Nephron (organoid): ENCODE data around the gene CCSER1.
A peak's percentile ranks its signal among the peaks of the same experiment; 100 is the strongest.

Source experiments
- H3K27ac Mint-ChIP-seq, 3 experiments: 2 replicates each; pipeline ENCODE4 v1.8.0; 2020; ENCODE audit warnings: mixed read lengths in 3 of 3, mild to moderate bottlenecking in 2 of 3, moderate library complexity in 1 of 3
- H3K27me3 Mint-ChIP-seq: 2 replicates; pipeline ENCODE4 v1.8.0; 2021; ENCODE audit warnings: low read depth, mild to moderate bottlenecking, moderate library complexity, mixed read lengths
- H3K36me3 Mint-ChIP-seq: 2 replicates; pipeline ENCODE4 v1.8.0; 2020; ENCODE audit warnings: low read depth, mixed read lengths
- H3K4me1 Mint-ChIP-seq: 2 replicates; pipeline ENCODE4 v1.8.0; 2020; ENCODE audit warnings: mixed read lengths
- H3K4me3 Mint-ChIP-seq, 3 experiments: 2 replicates each; pipeline ENCODE4 v1.8.0; 2020; ENCODE audit warnings: mild to moderate bottlenecking in 3 of 3, mixed read lengths in 3 of 3, moderate library complexity in 2 of 3
- H3K9me3 Mint-ChIP-seq: 2 replicates; pipeline ENCODE4 v1.8.0; 2020; ENCODE audit warnings: mixed read lengths
- TF ChIP-seq, protein P1 (sequence below), 3 experiments: fragments of 200-600 bp; sonication (generic); IDR thresholded peaks; one replicate each; pipeline ENCODE4 v1.5.0; 2021; ENCODE audit warnings: antibody characterized with exemption in 3 of 3; ENCODE audit not compliant: unreplicated experiment in 3 of 3

The CCSER1 gene

DNA sequence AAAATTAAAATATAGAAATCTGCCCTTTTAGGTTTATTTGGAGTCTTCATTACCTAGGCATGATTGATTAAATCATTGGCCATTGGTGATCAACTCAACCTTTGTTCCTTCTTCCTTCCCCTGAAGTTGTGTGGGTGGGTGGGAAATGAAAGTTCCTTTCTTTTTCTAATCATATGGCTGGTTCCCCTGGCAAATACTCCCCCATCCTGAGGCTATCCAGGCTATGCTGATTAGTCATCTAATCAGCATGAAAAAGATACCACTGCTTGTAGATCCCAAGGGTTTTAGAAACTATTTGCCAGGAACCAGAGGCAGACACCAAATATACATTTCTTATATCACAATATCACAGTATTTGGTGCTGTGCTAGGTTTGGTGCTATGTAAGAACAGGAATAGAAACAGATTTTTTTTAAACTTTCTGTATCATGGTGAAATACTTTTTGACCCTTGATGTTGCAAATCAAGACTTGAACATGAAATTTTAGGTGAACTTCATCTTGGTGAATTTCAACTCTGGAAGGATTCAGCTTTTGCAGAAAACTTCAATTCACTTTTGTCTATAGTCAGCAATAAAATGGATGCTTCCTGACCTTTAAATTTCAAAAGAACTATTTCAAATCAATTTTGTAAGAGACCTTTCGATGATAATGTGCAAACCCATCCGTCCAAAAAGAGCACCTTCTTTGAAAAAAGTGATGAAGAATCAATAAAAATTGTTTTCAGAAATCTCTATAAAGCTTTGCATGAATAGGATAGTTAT, 71.1 kb downstream of the CCSER1 start:
- no peaks in the 10 kb centered on the region for H3K27me3 Mint-ChIP-seq

DNA sequence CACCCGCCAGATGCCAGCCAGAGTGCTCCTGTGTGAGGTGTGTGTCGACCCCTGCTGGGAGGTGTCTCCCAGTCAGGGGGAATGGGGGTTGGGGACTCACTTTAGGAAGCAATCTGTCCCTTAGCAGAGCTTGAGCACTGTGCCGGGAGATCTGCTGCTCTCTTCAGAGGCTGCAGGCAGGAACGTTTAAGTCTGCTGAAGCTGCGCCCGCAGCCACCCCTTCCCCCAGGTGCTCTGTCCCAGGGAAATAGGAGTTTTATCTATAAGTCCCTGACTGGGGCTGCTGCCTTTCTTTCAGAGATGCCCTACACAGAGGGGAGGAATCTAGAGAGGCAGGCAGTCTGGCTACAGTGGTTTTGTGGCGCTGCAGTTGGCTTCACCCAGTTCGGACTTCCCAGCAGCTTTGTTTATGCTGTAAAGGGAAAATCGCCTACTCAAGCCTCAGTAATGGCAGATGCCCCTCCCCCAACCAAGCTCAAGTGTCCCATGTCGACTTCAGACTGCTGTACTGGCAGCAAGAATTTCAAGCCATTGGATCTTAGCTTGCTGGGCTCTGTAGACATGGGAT, 80.8 kb downstream of the CCSER1 start:
- Mint-ChIP-seq H3K27ac (no peak overlapping the region), H3K4me3 (no peak overlapping the region), H3K27me3 (no peaks in the 10 kb centered on the region), H3K4me1 (peaks cover 4% of the 10 kb centered on the region), H3K9me3 (peaks cover 15% of the 10 kb centered on the region), H3K36me3 (peaks cover 24% of the 10 kb centered on the region)
- TF ChIP-seq, protein P1, sequence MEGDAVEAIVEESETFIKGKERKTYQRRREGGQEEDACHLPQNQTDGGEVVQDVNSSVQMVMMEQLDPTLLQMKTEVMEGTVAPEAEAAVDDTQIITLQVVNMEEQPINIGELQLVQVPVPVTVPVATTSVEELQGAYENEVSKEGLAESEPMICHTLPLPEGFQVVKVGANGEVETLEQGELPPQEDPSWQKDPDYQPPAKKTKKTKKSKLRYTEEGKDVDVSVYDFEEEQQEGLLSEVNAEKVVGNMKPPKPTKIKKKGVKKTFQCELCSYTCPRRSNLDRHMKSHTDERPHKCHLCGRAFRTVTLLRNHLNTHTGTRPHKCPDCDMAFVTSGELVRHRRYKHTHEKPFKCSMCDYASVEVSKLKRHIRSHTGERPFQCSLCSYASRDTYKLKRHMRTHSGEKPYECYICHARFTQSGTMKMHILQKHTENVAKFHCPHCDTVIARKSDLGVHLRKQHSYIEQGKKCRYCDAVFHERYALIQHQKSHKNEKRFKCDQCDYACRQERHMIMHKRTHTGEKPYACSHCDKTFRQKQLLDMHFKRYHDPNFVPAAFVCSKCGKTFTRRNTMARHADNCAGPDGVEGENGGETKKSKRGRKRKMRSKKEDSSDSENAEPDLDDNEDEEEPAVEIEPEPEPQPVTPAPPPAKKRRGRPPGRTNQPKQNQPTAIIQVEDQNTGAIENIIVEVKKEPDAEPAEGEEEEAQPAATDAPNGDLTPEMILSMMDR (IDR thresholded peaks at IDR 0.05; ENCODE audit: unreplicated experiment in 3 of 3), result no peak

More for the DNA sequence above, 71.1 kb downstream of the CCSER1 start:
- Mint-ChIP-seq H3K9me3 (no peaks in the 10 kb centered on the region), H3K4me1 (no peaks in the 10 kb centered on the region), H3K27ac (no peak overlapping the region), H3K36me3 (no peaks in the 10 kb centered on the region), H3K4me3 (no peak overlapping the region)
- TF ChIP-seq, protein P1 (IDR thresholded peaks at IDR 0.05; ENCODE audit: unreplicated experiment in 3 of 3), result no peak

DNA sequence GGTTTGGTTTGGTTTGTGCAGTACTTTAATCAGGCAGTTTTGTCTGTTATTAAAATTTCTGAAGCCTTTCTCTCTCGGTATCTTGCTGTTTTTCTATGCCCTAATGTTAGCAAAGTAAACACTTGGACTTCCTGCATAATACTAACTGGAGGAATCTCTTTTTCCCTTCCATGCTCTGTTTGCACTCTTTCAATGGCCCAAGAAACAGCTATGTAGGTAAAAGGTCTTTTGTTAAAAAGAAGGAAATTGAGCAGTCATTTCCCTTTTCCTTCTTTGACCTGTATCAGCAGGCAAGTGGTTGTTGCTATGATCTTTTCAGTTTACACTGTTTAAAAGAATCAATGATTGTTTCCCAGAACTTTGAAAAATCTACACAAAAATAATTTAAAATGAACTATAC, 82.7 kb downstream of the CCSER1 start:
- Mint-ChIP-seq H3K27me3 (no peaks in the 10 kb centered on the region), H3K4me1 (peaks cover 4% of the 10 kb centered on the region), H3K4me3 (no peak overlapping the region), H3K9me3 (peaks cover 9% of the 10 kb centered on the region), H3K36me3 (peaks cover 16% of the 10 kb centered on the region), H3K27ac (peak overlapping the region; percentile 38 to 79 (median 56))
- TF ChIP-seq, protein P1 (IDR thresholded peaks at IDR 0.05; ENCODE audit: unreplicated experiment in 3 of 3), result no peak

DNA sequence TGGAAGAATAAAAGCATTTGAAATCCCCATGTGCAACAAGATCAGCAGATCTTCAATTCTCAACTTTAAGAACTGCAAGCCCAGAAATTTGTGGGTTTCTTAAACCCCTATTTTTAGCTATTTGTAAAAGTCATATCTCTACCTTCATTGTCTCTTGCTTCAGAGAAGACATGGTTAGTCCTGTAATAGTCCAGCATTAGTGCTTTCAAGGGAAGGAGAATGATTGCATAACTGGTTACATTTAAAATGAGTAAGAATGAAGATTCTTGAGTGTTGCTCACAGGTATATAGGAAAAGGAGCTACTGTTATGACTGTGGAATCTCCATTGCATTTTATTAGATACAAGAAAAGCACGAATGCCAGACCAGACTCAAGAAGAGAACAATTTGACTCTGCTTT, 84.0 kb downstream of the CCSER1 start:
- peaks cover 9% of the 10 kb centered on the region for H3K9me3 Mint-ChIP-seq
- H3K4me3 Mint-ChIP-seq, result no peak overlapping the region
- H3K36me3 Mint-ChIP-seq, result peaks cover 9% of the 10 kb centered on the region
- H3K27ac Mint-ChIP-seq, result no peak overlapping the region
- H3K4me1 Mint-ChIP-seq, result peaks cover 4% of the 10 kb centered on the region
- no peaks in the 10 kb centered on the region for H3K27me3 Mint-ChIP-seq
- TF ChIP-seq, protein P1 (IDR thresholded peaks at IDR 0.05; ENCODE audit: unreplicated experiment in 3 of 3), result no peak

DNA sequence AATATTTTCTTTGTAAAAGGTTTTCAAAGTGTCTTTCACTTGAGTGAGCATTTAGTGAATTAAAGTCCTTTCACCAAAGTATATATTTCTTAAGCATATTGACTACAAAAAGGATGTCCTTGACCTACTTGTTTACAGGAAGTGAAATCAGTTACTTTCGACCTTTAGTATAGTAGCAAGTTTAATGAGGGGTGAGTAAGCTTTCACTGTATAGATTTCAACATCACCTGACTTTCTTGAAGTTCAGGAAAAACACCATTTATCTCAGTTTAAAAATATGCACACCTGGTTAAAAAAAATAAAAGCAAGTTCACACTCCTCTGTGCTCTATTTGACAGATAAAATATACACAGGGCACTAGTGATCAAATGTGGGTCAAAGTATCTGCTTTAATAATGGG, 88.1 kb downstream of the CCSER1 start:
- Mint-ChIP-seq H3K4me3 (no peak overlapping the region), H3K27me3 (no peaks in the 10 kb centered on the region), H3K4me1 (no peaks in the 10 kb centered on the region), H3K9me3 (no peaks in the 10 kb centered on the region), H3K27ac (peak overlapping the region in 1 of 3 experiments; percentile 33), H3K36me3 (no peaks in the 10 kb centered on the region)
- TF ChIP-seq, protein P1 (IDR thresholded peaks at IDR 0.05; ENCODE audit: unreplicated experiment in 3 of 3), result no peak

DNA sequence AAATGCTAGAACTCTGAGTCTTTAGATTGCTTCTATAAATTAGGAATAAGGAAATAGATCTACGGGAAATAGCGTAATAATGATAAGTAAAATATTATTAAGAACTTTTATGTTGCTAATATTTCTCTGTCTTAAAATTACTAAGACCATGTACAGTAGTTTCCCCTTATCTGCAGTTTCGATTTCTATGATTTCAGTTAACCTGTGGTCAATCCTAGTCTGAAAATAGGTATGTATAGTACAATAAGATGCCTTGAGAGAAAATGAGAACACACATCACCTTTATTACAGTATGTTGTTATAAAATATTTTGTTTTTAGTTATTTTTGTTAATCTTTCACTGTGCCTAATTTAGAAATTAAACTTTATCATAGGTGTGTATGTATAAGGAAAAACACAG, 92.6 kb downstream of the CCSER1 start:
- H3K36me3 Mint-ChIP-seq, result no peaks in the 10 kb centered on the region
- TF ChIP-seq, protein P1 (IDR thresholded peaks at IDR 0.05; ENCODE audit: unreplicated experiment in 3 of 3), result no peak
- no peaks in the 10 kb centered on the region for H3K9me3 Mint-ChIP-seq
- no peak overlapping the region for H3K4me3 Mint-ChIP-seq
- no peaks in the 10 kb centered on the region for H3K27me3 Mint-ChIP-seq
- H3K4me1 Mint-ChIP-seq, result no peaks in the 10 kb centered on the region
- H3K27ac Mint-ChIP-seq, result no peak overlapping the region
